Trophoblast cell (in vitro differentiated cells and primary cell): ENCODE data around the gene BICC1.

Experiments used
- DNase-seq, 2 donors: peaks; one replicate each; pipeline ENCODE4 v3.0.0-alpha.2; 2016
- H2AFZ ChIP-seq: 2 replicates; pipeline ENCODE4 v1.6.1; 2013; ENCODE audit warnings: low read length, moderate library complexity, mild to moderate bottlenecking; ENCODE audit not compliant: insufficient read depth, poor library complexity
- H2AK5ac ChIP-seq: 2 replicates; pipeline ENCODE4 v1.6.1; 2013; ENCODE audit warnings: mild to moderate bottlenecking, low read length
- H2BK120ac ChIP-seq: 2 replicates; pipeline ENCODE4 v1.6.1; 2013; ENCODE audit warnings: low read length, mild to moderate bottlenecking, moderate library complexity; ENCODE audit not compliant: insufficient read depth, poor library complexity
- H2BK12ac ChIP-seq: 2 replicates; pipeline ENCODE4 v1.6.1; 2013; ENCODE audit warnings: mild to moderate bottlenecking, low read length, moderate library complexity
- H2BK5ac ChIP-seq: 2 replicates; pipeline ENCODE4 v1.6.1; 2013; ENCODE audit warnings: low read length, low read depth, moderate library complexity, mild to moderate bottlenecking; ENCODE audit not compliant: poor library complexity
- H3K14ac ChIP-seq: 2 replicates; pipeline ENCODE4 v1.6.1; 2013; ENCODE audit warnings: mild to moderate bottlenecking, low read length
- H3K18ac ChIP-seq: 2 replicates; pipeline ENCODE4 v1.6.1; 2013; ENCODE audit warnings: mild to moderate bottlenecking, low read length
- H3K23ac ChIP-seq: 2 replicates; pipeline ENCODE4 v1.6.1; 2013; ENCODE audit warnings: low read length
- H3K27ac ChIP-seq: 2 replicates; pipeline ENCODE4 v1.5.1; 2013; ENCODE audit warnings: low read depth, mild to moderate bottlenecking, inconsistent platforms, low read length, moderate library complexity
- H3K27me3 ChIP-seq: 2 replicates; pipeline ENCODE4 v1.6.1; 2013; ENCODE audit warnings: inconsistent platforms, mild to moderate bottlenecking, low read length, moderate library complexity; ENCODE audit not compliant: insufficient read depth
- H3K36me3 ChIP-seq, 2 experiments: 1 replicate in 1 of 2; 2 replicates in 1 of 2; pipeline ENCODE4 v1.6.1; 2013; ENCODE audit warnings: low read length in 2 of 2, mild to moderate bottlenecking in 2 of 2, moderate library complexity in 1 of 2; ENCODE audit not compliant: insufficient read depth in 2 of 2, control insufficient read depth in 1 of 2
- H3K4ac ChIP-seq: 2 replicates; pipeline ENCODE4 v1.6.1; 2013; ENCODE audit warnings: low read depth, mild to moderate bottlenecking, low read length, moderate library complexity
- H3K4me1 ChIP-seq, 2 experiments: 1 replicate in 1 of 2; 2 replicates in 1 of 2; pipeline ENCODE4 v1.6.1; 2013; ENCODE audit warnings: low read length in 2 of 2, mild to moderate bottlenecking in 2 of 2, moderate library complexity in 1 of 2; ENCODE audit not compliant: insufficient read depth in 2 of 2, control insufficient read depth in 1 of 2
- H3K4me2 ChIP-seq: 2 replicates; pipeline ENCODE4 v1.6.1; 2013; ENCODE audit warnings: inconsistent platforms, mild to moderate bottlenecking, low read length, moderate library complexity
- H3K4me3 ChIP-seq: 2 replicates; pipeline ENCODE4 v1.5.1; 2013; ENCODE audit warnings: mild to moderate bottlenecking, low read depth, low read length, inconsistent platforms
- H3K79me1 ChIP-seq: one replicate; pipeline ENCODE4 v1.6.1; 2013; ENCODE audit warnings: low read length
- H3K79me2 ChIP-seq: 2 replicates; pipeline ENCODE4 v1.6.1; 2013; ENCODE audit warnings: low read length, mild to moderate bottlenecking; ENCODE audit not compliant: control insufficient read depth, insufficient read depth, poor library complexity
- H3K9ac ChIP-seq: 2 replicates; pipeline ENCODE4 v1.6.1; 2013; ENCODE audit warnings: mild to moderate bottlenecking, low read length
- H3K9me3 ChIP-seq: 2 replicates; pipeline ENCODE4 v1.6.1; 2013; ENCODE audit warnings: low read depth, mild to moderate bottlenecking, control low read depth, inconsistent platforms, low read length; ENCODE audit not compliant: insufficient read depth
- H4K12ac ChIP-seq: 2 replicates; pipeline ENCODE4 v1.6.1; 2013; ENCODE audit warnings: low read depth, mild to moderate bottlenecking, low read length, moderate library complexity
- H4K8ac ChIP-seq: 2 replicates; pipeline ENCODE4 v1.6.1; 2013; ENCODE audit warnings: low read depth, mild to moderate bottlenecking, low read length, moderate library complexity
- H4K91ac ChIP-seq: one replicate; pipeline ENCODE4 v1.6.1; 2013; ENCODE audit warnings: low read depth, mild to moderate bottlenecking, low read length, moderate library complexity
- WGBS: extraction: QIAGEN DNeasy Blood & Tissue Kit; methylation state at CpG from one replicate; pipeline ENCODE4 v1.1.7; 2013; ENCODE audit warnings: missing lambda C conversion rate; ENCODE audit not compliant: insufficient read length, insufficient coverage; ENCODE audit errors: extremely low coverage; 5-methylcytosine and 5-hydroxymethylcytosine counted together

The BICC1 gene

GRCh38 chr10:58573144-58573543 is 60.5 kb downstream of the BICC1 start:
- Histone ChIP-seq H3K27me3 (no peaks in the 10 kb centered on the region), H3K4me2 (no peak overlapping the region), H3K18ac (no peak overlapping the region), H3K36me3 (no peaks in the 10 kb centered on the region), H2AK5ac (no peak overlapping the region), H2AFZ (no peak overlapping the region), H2BK12ac (no peak overlapping the region), H2BK5ac (no peak overlapping the region), H3K79me1 (no peaks in the 10 kb centered on the region), H3K4ac (no peak overlapping the region), H4K91ac (no peak overlapping the region), H3K4me1 (no peaks in the 10 kb centered on the region), H3K23ac (no peak overlapping the region), H3K4me3 (no peak overlapping the region), H2BK120ac (no peak overlapping the region), H3K9me3 (no peaks in the 10 kb centered on the region), H3K9ac (no peak overlapping the region), H3K14ac (no peak overlapping the region), H3K27ac (no peak overlapping the region), H3K79me2 (no peaks in the 10 kb centered on the region), H4K8ac (no peak overlapping the region), H4K12ac (no peak overlapping the region)
- peak in 1 of 2 donors; percentile 63 for DNase-seq
- WGBS: no CpG with 5 or more reads among the region's 1 CpG

- no peak overlapping the region for H2BK5ac ChIP-seq
- H2BK12ac ChIP-seq: no peak overlapping the region
- no peak overlapping the region for H2BK120ac ChIP-seq
- H3K4ac ChIP-seq: no peak overlapping the region
- H3K27ac ChIP-seq: no peak overlapping the region
- H2AFZ ChIP-seq: no peak overlapping the region
- no peaks in the 10 kb centered on the region for H3K4me1 ChIP-seq
- no peaks in the 10 kb centered on the region for H3K79me1 ChIP-seq
- no peak overlapping the region for H3K23ac ChIP-seq
- H3K27me3 ChIP-seq: no peaks in the 10 kb centered on the region
- no CpG with 5 or more reads among the region's 1 CpG for WGBS
- no peaks in the 10 kb centered on the region for H3K36me3 ChIP-seq
- H3K18ac ChIP-seq: no peak overlapping the region
- H3K14ac ChIP-seq: no peak overlapping the region
- no peak overlapping the region for H4K91ac ChIP-seq
- no peak overlapping the region for H2AK5ac ChIP-seq
- H4K8ac ChIP-seq: no peak overlapping the region
- DNase-seq: no peak
- H4K12ac ChIP-seq: no peak overlapping the region
- H3K9me3 ChIP-seq: no peaks in the 10 kb centered on the region
- H3K4me2 ChIP-seq: no peak overlapping the region
- no peaks in the 10 kb centered on the region for H3K79me2 ChIP-seq
- H3K9ac ChIP-seq: no peak overlapping the region
- no peak overlapping the region for H3K4me3 ChIP-seq
Measured at GRCh38 chr10:58574058-58574457, 61.4 kb downstream of the BICC1 start.

GRCh38 chr10:58575491-58575890 is 62.8 kb downstream of the BICC1 start:
- no peak for DNase-seq
- Histone ChIP-seq H2BK120ac (no peak overlapping the region), H4K12ac (no peak overlapping the region), H4K8ac (no peak overlapping the region), H3K4ac (no peak overlapping the region), H3K4me2 (no peak overlapping the region), H2BK12ac (no peak overlapping the region), H3K36me3 (no peaks in the 10 kb centered on the region), H3K14ac (no peak overlapping the region), H3K9ac (no peak overlapping the region), H2AK5ac (no peak overlapping the region), H3K27me3 (no peaks in the 10 kb centered on the region), H3K79me2 (no peaks in the 10 kb centered on the region), H3K18ac (no peak overlapping the region), H4K91ac (no peak overlapping the region), H3K9me3 (no peaks in the 10 kb centered on the region), H2BK5ac (no peak overlapping the region), H3K4me3 (no peak overlapping the region), H3K79me1 (no peaks in the 10 kb centered on the region), H2AFZ (no peak overlapping the region), H3K23ac (no peak overlapping the region), H3K4me1 (no peaks in the 10 kb centered on the region), H3K27ac (no peak overlapping the region)
- WGBS: no CpG with 5 or more reads among the region's 4 CpGs

- H3K18ac ChIP-seq: no peak overlapping the region
- no peak overlapping the region for H4K8ac ChIP-seq
- no peak overlapping the region for H3K4me3 ChIP-seq
- H3K36me3 ChIP-seq: no peaks in the 10 kb centered on the region
- H3K9me3 ChIP-seq: no peaks in the 10 kb centered on the region
- H3K9ac ChIP-seq: no peak overlapping the region
- H3K27ac ChIP-seq: no peak overlapping the region
- WGBS: no CpG with 5 or more reads among the region's 3 CpGs
- H2AK5ac ChIP-seq: no peak overlapping the region
- H3K23ac ChIP-seq: no peak overlapping the region
- DNase-seq: no peak
- H3K79me1 ChIP-seq: no peaks in the 10 kb centered on the region
- no peak overlapping the region for H4K91ac ChIP-seq
- no peak overlapping the region for H3K4ac ChIP-seq
- H3K14ac ChIP-seq: no peak overlapping the region
- no peaks in the 10 kb centered on the region for H3K79me2 ChIP-seq
- H2BK120ac ChIP-seq: no peak overlapping the region
- H3K27me3 ChIP-seq: no peaks in the 10 kb centered on the region
- no peak overlapping the region for H4K12ac ChIP-seq
- no peak overlapping the region for H2BK5ac ChIP-seq
- H2AFZ ChIP-seq: no peak overlapping the region
- no peak overlapping the region for H2BK12ac ChIP-seq
- H3K4me2 ChIP-seq: no peak overlapping the region
- no peaks in the 10 kb centered on the region for H3K4me1 ChIP-seq
Measured at GRCh38 chr10:58576751-58577436, 64.2 kb downstream of the BICC1 start.
